Heart left ventricle (tissue), 13 donors: ENCODE data around the gene RPL32.

Source experiments
- CTCF ChIP-seq, 12 donors: fragments of 200-600 bp; sonication (generic) in 4 of 12; IDR thresholded peaks; one replicate each; pipeline versions ENCODE4 v1.5.0 to v1.8.0; 2018 to 2022; ENCODE audit warnings: antibody characterized with exemption in 12 of 12, mild to moderate bottlenecking in 5 of 12
- POLR2A ChIP-seq, 2 donors: fragments of 450-650 bp; IDR thresholded peaks; one replicate each; pipeline ENCODE4 v1.6.1; 2017; ENCODE audit warnings: antibody characterized with exemption in 2 of 2, mild to moderate bottlenecking in 2 of 2, moderate library complexity in 2 of 2
- donor health status: ischemic (EF 13 %, LVEDD 7.1; RV severe dilation, severe dysfunction).
- donor health status: DM: no; HTN: yes; CAD: no.
- donor health status: DM: no; HTN: no; CAD: no.
- donor health status: ischemic (EF 25% LVEDD 6.9; RV normal size, moderate dysfunction).
- donor health status: ischemic (EF 25% LVEDD 5.7; RV mildly dilated, moderate dysfunction).
- donor health status: ischemic (EF 35%, LVEDD 5.7; RV mildly dilated, moderate dysfunction).
- donor health status: nonischemic (EF 11% LVEDD 7.7; RV severe dilation, severe dysfunction).
- donor health status: DM: yes; HTN: yes; CAD: no.
- donor health status: PGD.
- donor health status: ischemic (EF 29% LVEDD 5.4; RV normal size, mild dysfunction).
- donor health status: nonischemic (EF 23%, LVEDD 6.1; RV moderate dilation, normal function).

GRCh38 chr3:12825156-12825555 is 16.2 kb downstream of the RPL32 start:
- TF ChIP-seq CTCF (IDR thresholded peaks at IDR 0.05) (no peak), POLR2A (IDR thresholded peaks at IDR 0.05) (no peak)
